Measurements from ENCODE around the gene UBE2U. TPM values are rescaled to one million over a fixed set of nuclear protein-coding genes. Genes with fewer than 3 reads are reported as not detected.
"Not testable (repeated sequence)": the region's sequence is repeated elsewhere in the genome, so short reads cannot be mapped to it uniquely, and the experiment has no call there.

The UBE2U gene
- total RNA-seq, 4 donors from 2014 or later = not detected

- no peak for TF ChIP-seq POLR2A (IDR thresholded peaks at IDR 0.05)
- TF ChIP-seq CTCF (IDR thresholded peaks at IDR 0.05) = no peak
- intact Hi-C loops (cut with DNase I; ENCODE audit: low total_unique reads) = loop anchor here (5.0 kb wide), 1 partner anchor 571 kb away; no protein-coding TSS in a partner anchor
- 64 to 67% methylated on average over 4 of the region's 4 CpGs for WGBS, 2 donors
- H3K4me3 ChIP-seq (ENCODE audit: low read depth, poor library complexity, severe bottlenecking) = no peak overlapping the region
- DNase-seq (ENCODE audit: low spot score in 2 of 2) = no peak
Measured at GRCh38 chr1:64243757-64244080, 40.3 kb downstream of the UBE2U start.

- DNase-seq (ENCODE audit: low spot score in 2 of 2) = no peak
- intact Hi-C loops (cut with DNase I; ENCODE audit: low total_unique reads) = loop anchor here (5.0 kb wide), 1 partner anchor 628 kb away; no protein-coding TSS in a partner anchor
- TF ChIP-seq CTCF (IDR thresholded peaks at IDR 0.05) = no peak
- no peak for TF ChIP-seq POLR2A (IDR thresholded peaks at IDR 0.05)
- no peak overlapping the region for H3K4me3 ChIP-seq (ENCODE audit: low read depth, poor library complexity, severe bottlenecking)
- WGBS, 2 donors = 54 to 59% methylated on average over 9 of the region's 9 CpGs
Measured at GRCh38 chr1:64245495-64245894, 42.1 kb downstream of the UBE2U start.

- intact Hi-C loops (cut with DNase I; ENCODE audit: low total_unique reads) = loop anchor here (5.0 kb wide), 1 partner anchor 629 kb away; no protein-coding TSS in a partner anchor
- DNase-seq (ENCODE audit: low spot score in 2 of 2) = no peak
- no peak for TF ChIP-seq CTCF (IDR thresholded peaks at IDR 0.05)
- no peak for TF ChIP-seq POLR2A (IDR thresholded peaks at IDR 0.05)
- H3K4me3 ChIP-seq (ENCODE audit: low read depth, poor library complexity, severe bottlenecking) = no peak overlapping the region
- WGBS, 2 donors = 13% methylated on average over 4 of the region's 4 CpGs
Measured at GRCh38 chr1:64246294-64246917, 43.0 kb downstream of the UBE2U start.

- no peak for DNase-seq (ENCODE audit: low spot score in 2 of 2)
- no peak overlapping the region for H3K4me3 ChIP-seq (ENCODE audit: low read depth, poor library complexity, severe bottlenecking)
- 58% methylated on average over 5 of the region's 5 CpGs for WGBS, 2 donors
- TF ChIP-seq POLR2A (IDR thresholded peaks at IDR 0.05) (no peak), CTCF (IDR thresholded peaks at IDR 0.05) (no peak)
- intact Hi-C loops (cut with DNase I; ENCODE audit: low total_unique reads) = loop anchor here (5.0 kb wide), 1 partner anchor 631 kb away; no protein-coding TSS in a partner anchor
Measured at GRCh38 chr1:64248065-64248464, 44.6 kb downstream of the UBE2U start.

- 86 to 92% methylated on average over 2 of the region's 2 CpGs for WGBS, 2 donors
- intact Hi-C loops (cut with DNase I; ENCODE audit: low total_unique reads) = not testable (repeated sequence)
Measured at GRCh38 chr1:64250472-64250871, 47.0 kb downstream of the UBE2U start.

GRCh38 chr1:64251971-64252370, 48.5 kb downstream of the UBE2U start:
- intact Hi-C loops (cut with DNase I; ENCODE audit: low total_unique reads) = no loop called here
- no peak overlapping the region for H3K4me3 ChIP-seq (ENCODE audit: low read depth, poor library complexity, severe bottlenecking)
- TF ChIP-seq CTCF (IDR thresholded peaks at IDR 0.05) (no peak), POLR2A (IDR thresholded peaks at IDR 0.05) (no peak)
- DNase-seq (ENCODE audit: low spot score in 2 of 2) = no peak
- WGBS, 2 donors = 74 to 79% methylated on average over 3 of the region's 3 CpGs

More at GRCh38 chr1:64250472-64250871, 47.0 kb downstream of the UBE2U start:
- not testable (repeated sequence) for DNase-seq (ENCODE audit: low spot score in 2 of 2); H3K4me3 ChIP-seq (ENCODE audit: low read depth, poor library complexity, severe bottlenecking)

GRCh38 chr1:64257233-64257632, 53.8 kb downstream of the UBE2U start:
- H3K4me3 ChIP-seq (ENCODE audit: low read depth, poor library complexity, severe bottlenecking); DNase-seq (ENCODE audit: low spot score in 2 of 2); intact Hi-C loops (cut with DNase I; ENCODE audit: low total_unique reads): not testable (repeated sequence)
- 91 to 95% methylated on average over 2 of the region's 2 CpGs for WGBS, 2 donors

- DNase-seq (ENCODE audit: low spot score in 2 of 2); H3K4me3 ChIP-seq (ENCODE audit: low read depth, poor library complexity, severe bottlenecking); intact Hi-C loops (cut with DNase I; ENCODE audit: low total_unique reads): not testable (repeated sequence)
- WGBS, 2 donors = 53 to 100% methylated on average over 2 of the region's 2 CpGs
Measured at GRCh38 chr1:64258444-64258843, 55.0 kb downstream of the UBE2U start.
